GM12874 (cell line): Measurements from ENCODE around the gene UPB1.

Source experiments
- TF ChIP-seq, protein P1 (sequence below): IDR thresholded peaks from 2 replicates; pipeline ENCODE4 v1.5.1; 2011; ENCODE audit warnings: low read depth, mild to moderate bottlenecking, control low read depth, low read length, moderate library complexity; ENCODE audit not compliant: insufficient read depth

The UPB1 gene

DNA sequence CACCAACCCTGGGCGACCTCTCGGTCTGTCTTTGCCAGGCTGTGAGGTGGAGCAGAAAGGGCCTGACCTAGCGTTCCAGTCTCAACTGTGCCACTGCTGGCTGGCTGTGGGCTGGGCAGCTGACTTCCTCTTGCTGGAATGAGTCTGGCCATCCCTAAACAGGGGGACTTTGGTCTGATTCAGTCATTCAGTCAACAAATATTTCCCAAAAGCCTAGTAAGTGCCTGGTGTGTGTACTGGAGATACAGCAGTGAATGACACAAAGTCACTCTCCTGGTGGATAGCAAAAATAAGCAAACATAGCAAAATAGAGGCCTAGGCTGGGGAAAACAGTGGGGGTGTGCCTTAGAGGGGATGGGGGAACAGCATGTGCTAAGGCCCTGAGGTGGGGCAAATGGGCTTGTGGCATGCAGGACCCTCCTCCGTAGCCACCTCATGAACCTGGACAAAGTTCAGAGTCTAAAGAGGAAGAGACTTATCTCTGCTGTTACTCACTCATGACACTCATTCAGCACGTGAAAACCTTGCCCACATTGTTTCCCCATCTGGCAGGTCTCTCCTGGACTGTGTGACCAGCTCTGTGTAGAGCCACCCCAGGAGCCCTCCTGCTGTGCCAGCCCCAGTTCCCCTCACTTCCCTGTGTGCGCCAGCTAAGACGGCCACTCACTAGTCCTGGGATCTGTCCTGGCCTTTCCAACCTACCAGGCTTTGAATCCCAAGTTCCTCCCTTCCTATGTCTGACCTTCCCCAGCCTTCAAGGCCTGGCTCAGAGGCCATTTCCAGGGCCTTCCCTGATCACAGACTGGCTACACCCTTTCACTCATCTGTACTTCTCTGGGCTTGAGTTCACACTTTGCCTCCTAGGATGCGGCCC lies 55.1 kb downstream of the UPB1 start:
- TF ChIP-seq, protein P1, sequence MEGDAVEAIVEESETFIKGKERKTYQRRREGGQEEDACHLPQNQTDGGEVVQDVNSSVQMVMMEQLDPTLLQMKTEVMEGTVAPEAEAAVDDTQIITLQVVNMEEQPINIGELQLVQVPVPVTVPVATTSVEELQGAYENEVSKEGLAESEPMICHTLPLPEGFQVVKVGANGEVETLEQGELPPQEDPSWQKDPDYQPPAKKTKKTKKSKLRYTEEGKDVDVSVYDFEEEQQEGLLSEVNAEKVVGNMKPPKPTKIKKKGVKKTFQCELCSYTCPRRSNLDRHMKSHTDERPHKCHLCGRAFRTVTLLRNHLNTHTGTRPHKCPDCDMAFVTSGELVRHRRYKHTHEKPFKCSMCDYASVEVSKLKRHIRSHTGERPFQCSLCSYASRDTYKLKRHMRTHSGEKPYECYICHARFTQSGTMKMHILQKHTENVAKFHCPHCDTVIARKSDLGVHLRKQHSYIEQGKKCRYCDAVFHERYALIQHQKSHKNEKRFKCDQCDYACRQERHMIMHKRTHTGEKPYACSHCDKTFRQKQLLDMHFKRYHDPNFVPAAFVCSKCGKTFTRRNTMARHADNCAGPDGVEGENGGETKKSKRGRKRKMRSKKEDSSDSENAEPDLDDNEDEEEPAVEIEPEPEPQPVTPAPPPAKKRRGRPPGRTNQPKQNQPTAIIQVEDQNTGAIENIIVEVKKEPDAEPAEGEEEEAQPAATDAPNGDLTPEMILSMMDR: no peak

DNA sequence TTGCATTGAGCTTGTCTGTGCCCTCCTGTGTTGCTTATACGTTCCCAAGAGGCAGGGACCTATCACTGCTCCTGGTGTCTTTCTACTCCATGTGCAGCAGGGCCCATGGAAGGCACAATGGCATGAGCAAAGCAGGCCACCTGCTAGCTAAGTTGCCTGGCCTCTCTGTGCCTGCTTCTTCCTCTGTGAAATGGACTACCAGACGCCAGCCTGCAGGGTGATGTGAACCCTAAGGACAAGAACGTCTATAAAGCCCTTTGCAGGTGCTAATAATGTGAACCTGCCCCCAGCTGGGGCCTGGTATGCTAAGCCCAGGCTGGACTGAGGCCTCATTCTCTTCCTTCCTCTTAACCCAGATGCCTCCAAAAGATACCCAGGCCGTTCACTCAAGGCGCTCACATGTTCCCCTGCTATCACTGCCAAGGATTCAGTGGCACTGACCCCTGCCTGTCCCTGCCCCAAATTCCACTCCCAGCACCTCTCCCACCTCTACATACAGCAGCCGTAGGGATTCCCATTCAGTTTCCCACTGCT lies 55.8 kb downstream of the UPB1 start:
- TF ChIP-seq, protein P1: no peak

- TF ChIP-seq, protein P1: no peak
These were observed 58.6 kb downstream of the UPB1 start for GRCh38 chr22:24553597-24554312.

DNA sequence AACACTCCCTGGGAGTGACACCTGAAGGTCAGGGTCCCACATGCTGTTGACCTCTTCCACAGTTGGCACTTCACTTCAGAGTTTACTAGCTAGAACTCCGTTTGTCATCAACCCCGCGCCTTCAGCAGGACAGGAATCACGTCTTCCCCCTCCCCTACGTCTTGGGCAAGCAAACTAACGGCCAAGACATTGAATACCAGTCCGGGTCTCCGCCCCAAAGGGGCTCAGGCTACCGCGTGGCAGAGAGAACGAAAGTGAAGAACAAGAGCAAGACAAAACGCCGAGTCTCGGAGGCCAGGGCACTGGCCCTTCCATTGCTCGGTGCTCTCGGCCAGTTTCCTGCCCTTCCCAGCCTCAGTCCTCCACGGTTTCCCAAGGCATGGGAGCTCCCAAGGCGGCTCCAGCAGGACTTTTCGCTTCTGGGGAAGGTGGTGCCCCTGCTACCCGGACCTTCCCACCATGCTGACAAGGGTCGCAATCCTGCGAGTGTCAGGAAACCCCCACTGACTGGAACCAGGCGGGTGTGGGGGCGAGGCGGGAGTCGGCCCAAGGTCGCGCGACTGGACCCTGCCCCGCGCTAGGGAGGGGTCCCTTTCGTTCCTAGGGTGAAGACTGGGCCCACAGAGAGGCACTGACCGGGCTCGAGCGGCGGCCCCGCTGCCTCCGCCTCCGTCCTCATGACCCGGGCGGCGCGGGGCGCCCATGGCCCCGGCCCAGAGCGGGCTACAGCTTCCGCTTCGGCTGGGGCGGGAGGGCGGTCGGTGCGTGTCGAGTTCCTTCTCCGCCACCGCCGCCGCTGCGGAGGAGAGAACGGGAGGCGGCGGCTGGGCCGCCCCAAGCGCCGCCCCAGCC lies 59.4 kb downstream of the UPB1 start, which contains the start of gene GUCD1:
TSS of gene GUCD1 (minus strand) at position 826 of the 852 bp plus-strand sequence. CDS start at position 679, 147 bp downstream.
- TF ChIP-seq, protein P1: no peak

- TF ChIP-seq, protein P1: no peak
These were observed 60.3 kb downstream of the UPB1 start, which contains the start of gene SNRPD3 for GRCh38 chr22:24555165-24556039. SNRPD3 (plus strand) TSS chr22:24555999; CDS start chr22:24557675, 1,676 bp downstream.

GRCh38 chr22:24559471-24559870 lies 64.3 kb downstream of the UPB1 start:
- TF ChIP-seq, protein P1: no peak
